Osteocyte (in vitro differentiated cells): Measurements from ENCODE around the gene PSMB3. TPM values are rescaled to one million over a fixed set of nuclear protein-coding genes. Genes with fewer than 3 reads are reported as not detected.
A peak's percentile ranks its signal among the peaks of the same experiment; 100 is the strongest.

Experiments used
- DNase-seq: peaks from one replicate; pipeline ENCODE4 v3.0.0; 2021; ENCODE audit warnings: mixed read lengths; ENCODE audit not compliant: unreplicated experiment; ENCODE audit errors: extremely low spot score
- H3K27ac Mint-ChIP-seq: one replicate; pipeline ENCODE4 v1.8.0; 2021; ENCODE audit warnings: mild to moderate bottlenecking, mixed read lengths; ENCODE audit not compliant: unreplicated experiment
- H3K27me3 Mint-ChIP-seq: one replicate; pipeline ENCODE4 v1.8.0; 2021; ENCODE audit warnings: mixed read lengths; ENCODE audit not compliant: unreplicated experiment
- H3K36me3 Mint-ChIP-seq: one replicate; pipeline ENCODE4 v1.8.0; 2021; ENCODE audit warnings: mixed read lengths; ENCODE audit not compliant: unreplicated experiment
- H3K4me1 Mint-ChIP-seq: one replicate; pipeline ENCODE4 v1.8.0; 2021; ENCODE audit warnings: mixed read lengths; ENCODE audit not compliant: unreplicated experiment
- H3K4me3 Mint-ChIP-seq: one replicate; pipeline ENCODE4 v1.8.0; 2021; ENCODE audit warnings: mild to moderate bottlenecking, moderate library complexity, mixed read lengths; ENCODE audit not compliant: unreplicated experiment
- H3K9me3 Mint-ChIP-seq: one replicate; pipeline ENCODE4 v1.8.0; 2021; ENCODE audit warnings: mixed read lengths; ENCODE audit not compliant: unreplicated experiment
- CTCF ChIP-seq: fragments of 200-600 bp; sonication (generic); IDR thresholded peaks from 2 replicates; pipeline ENCODE4 v1.5.0; 2021; ENCODE audit warnings: antibody characterized with exemption, mild to moderate bottlenecking, moderate library complexity
- total RNA-seq: library from RNA; stranded (reverse); gene quantifications from 2 replicates; pipeline ENCODE4 v1.2.1, GENCODE V29; 2021

The PSMB3 gene
- total RNA-seq, 1 donor from 2014 or later, result 144 TPM

GRCh38 chr17:38791162-38791561 is 38.6 kb downstream of the PSMB3 start:
- Mint-ChIP-seq H3K27ac (peak overlapping the region; percentile 35), H3K36me3 (peaks cover 14% of the 10 kb centered on the region), H3K4me3 (no peak overlapping the region), H3K9me3 (no peaks in the 10 kb centered on the region), H3K4me1 (peaks cover 28% of the 10 kb centered on the region), H3K27me3 (no peaks in the 10 kb centered on the region)
- TF ChIP-seq CTCF, result no peak
- no peak for DNase-seq

GRCh38 chr17:38794221-38794620 is 41.7 kb downstream of the PSMB3 start:
- no peaks in the 10 kb centered on the region for H3K9me3 Mint-ChIP-seq
- no peak overlapping the region for H3K27ac Mint-ChIP-seq
- no peak for TF ChIP-seq CTCF
- H3K4me3 Mint-ChIP-seq, result no peak overlapping the region
- DNase-seq, result no peak
- H3K4me1 Mint-ChIP-seq, result peaks cover 47% of the 10 kb centered on the region
- H3K27me3 Mint-ChIP-seq, result no peaks in the 10 kb centered on the region
- peaks cover 18% of the 10 kb centered on the region for H3K36me3 Mint-ChIP-seq

GRCh38 chr17:38796451-38797157 is 44.1 kb downstream of the PSMB3 start:
- Mint-ChIP-seq H3K36me3 (peaks cover 21% of the 10 kb centered on the region), H3K4me3 (peak overlapping the region; percentile 98), H3K27me3 (no peaks in the 10 kb centered on the region), H3K9me3 (no peaks in the 10 kb centered on the region), H3K27ac (no peak overlapping the region), H3K4me1 (peaks cover 34% of the 10 kb centered on the region)
- DNase-seq, result no peak
- no peak for TF ChIP-seq CTCF

- Mint-ChIP-seq H3K36me3 (peaks cover 25% of the 10 kb centered on the region), H3K27ac (peak overlapping the region; percentile 92), H3K4me1 (peaks cover 34% of the 10 kb centered on the region), H3K9me3 (no peaks in the 10 kb centered on the region), H3K4me3 (peak overlapping the region; percentile 98), H3K27me3 (no peaks in the 10 kb centered on the region)
- no peak for DNase-seq
- no peak for TF ChIP-seq CTCF
These were observed 44.6 kb downstream of the PSMB3 start for GRCh38 chr17:38797158-38797490.

GRCh38 chr17:38797828-38798227 is 45.3 kb downstream of the PSMB3 start:
- no peaks in the 10 kb centered on the region for H3K9me3 Mint-ChIP-seq
- TF ChIP-seq CTCF, result no peak
- peak overlapping the region; percentile 98 for H3K4me3 Mint-ChIP-seq
- peaks cover 25% of the 10 kb centered on the region for H3K36me3 Mint-ChIP-seq
- no peaks in the 10 kb centered on the region for H3K27me3 Mint-ChIP-seq
- H3K4me1 Mint-ChIP-seq, result peaks cover 34% of the 10 kb centered on the region
- no peak for DNase-seq
- peak overlapping the region; percentile 92 for H3K27ac Mint-ChIP-seq
